GM10266 (cell line): Measurements from ENCODE around the gene GALP.
"Not testable (repeated sequence)": the region's sequence is repeated elsewhere in the genome, so short reads cannot be mapped to it uniquely, and the experiment has no call there.

Source experiments
- DNase-seq: peaks from one replicate; pipeline ENCODE4 v3.0.0; 2012; ENCODE audit errors: extremely low spot score
- CTCF ChIP-seq: IDR thresholded peaks from 2 replicates; pipeline ENCODE4 v1.5.1; 2012; ENCODE audit warnings: mild to moderate bottlenecking, low read depth; ENCODE audit not compliant: control insufficient read depth, insufficient read depth; ENCODE audit errors: missing control alignments

GALP gene

GRCh38 chr19:56191115-56191514 is 15.3 kb downstream of the GALP start:
- no peak for TF ChIP-seq CTCF

DNA sequence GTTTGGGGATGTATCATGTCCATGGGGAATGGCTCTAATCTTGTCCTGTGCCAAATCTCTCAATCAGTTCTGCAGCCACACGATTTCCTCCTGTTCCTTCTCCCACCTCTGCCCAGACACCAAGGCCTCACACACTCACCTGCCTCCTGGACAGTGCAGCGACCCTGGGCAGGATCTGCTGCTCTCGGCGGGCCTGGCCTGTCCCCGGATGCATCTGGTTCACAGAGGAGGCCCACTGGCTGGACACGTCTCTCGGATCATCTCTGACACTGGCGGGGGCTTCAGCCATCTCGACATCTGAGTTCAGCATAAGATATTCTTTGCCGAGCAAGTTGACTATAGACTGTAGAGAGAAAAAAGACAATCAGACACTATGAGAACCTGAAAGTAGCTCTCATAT is 15.9 kb downstream of the GALP start:
- no peak for TF ChIP-seq CTCF

More at GRCh38 chr19:56191115-56191514, 15.3 kb downstream of the GALP start:
- DNase-seq: no peak

DNA sequence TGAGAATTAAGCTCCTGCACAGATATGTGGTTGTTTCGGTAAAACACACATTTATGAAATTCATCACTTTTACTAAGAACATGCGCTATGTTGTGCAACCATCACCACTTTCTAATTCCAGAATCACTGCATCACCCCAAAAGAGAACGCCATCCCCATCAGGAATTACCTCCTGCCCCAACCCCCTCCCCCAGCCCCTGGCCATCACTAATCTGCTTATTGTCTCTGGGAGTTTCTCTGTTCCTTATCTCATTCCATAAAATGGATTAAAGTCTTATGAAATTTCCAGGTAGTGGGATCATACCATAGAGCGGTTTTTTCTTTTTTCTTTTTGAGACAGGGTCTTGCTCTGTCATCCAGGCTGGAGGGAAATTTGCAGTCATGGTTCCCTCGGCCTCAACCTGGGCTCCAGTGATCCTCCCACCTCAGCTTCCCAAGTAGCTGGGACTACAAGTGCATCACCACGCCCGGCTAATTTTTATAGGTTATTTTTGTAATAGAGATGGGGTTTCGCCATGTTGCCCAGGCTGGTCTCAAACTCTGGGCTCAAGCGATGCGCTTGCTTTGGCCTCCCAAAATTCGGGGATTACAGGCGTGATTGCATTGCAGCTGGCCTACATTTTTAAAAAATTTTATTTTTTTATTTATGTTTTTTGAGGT is 18.3 kb downstream of the GALP start:
- no peak for TF ChIP-seq CTCF
- no peak for DNase-seq

More for the DNA sequence above, 15.9 kb downstream of the GALP start:
- DNase-seq: no peak

DNA sequence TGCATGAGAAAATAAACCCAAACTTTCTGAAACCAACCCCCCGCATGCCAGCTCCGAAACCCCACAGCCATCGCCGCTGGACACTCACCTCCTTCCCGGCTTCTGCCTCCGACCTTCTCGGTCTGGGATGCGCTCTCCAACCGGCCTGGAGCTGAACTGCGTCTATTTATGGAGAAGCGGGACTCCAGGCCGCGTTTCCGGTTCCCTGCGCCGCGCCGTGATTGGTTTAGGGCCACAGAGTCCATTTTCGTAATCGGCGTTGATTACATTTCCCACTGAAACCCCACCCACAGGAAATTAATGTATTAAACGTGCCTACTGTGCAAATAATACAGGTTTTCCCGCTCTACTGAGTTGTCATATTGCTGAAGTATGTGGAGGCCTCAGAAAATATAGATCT is 21.8 kb downstream of the GALP start, which contains the start of gene ZSCAN5B:
ZSCAN5B (minus strand) TSS at position 138 of the 400 bp plus-strand sequence. CDS start 4,731 bp downstream, outside the sequence.
- DNase-seq: not testable (repeated sequence)

DNA sequence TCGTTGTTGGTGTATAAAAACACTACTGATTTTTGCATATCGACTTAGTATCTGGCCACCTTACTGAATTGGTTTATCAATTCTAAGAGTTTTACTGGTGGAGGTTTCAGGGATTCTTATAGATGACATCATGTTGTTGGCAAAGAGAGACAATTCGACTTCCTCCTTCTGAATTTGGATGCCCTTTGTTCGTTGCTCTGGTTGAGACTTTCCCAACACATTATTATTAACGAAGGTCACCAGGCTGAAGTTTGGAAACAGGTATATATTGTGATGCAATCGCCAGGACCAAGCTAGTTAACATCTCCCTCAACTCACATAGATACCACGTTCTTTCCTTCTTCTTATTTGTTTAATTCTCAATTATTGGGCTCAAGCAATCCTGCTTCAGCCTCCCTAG is 23.9 kb downstream of the GALP start:
- no peak for TF ChIP-seq CTCF
- DNase-seq: no peak

DNA sequence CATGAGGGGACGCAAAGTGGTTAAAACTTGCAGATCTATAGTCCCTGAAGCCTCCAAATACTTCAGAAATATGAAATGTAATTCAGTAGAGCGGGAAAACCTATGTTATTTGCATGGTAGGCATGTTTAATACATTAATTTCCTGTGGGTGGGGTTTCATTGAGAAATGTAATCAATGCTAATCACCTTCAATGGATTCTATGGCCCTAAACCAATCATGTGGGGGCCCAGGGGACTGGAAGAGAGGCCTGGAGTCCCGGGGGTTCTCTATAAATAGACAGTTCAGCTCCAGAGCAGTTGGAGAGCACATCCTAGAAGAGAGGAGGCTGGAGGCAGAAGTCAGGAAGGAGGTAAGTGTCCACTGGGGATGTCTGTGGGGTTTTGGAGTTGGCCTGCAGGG is 26.2 kb downstream of the GALP start, which contains the start of gene ZSCAN5C:
ZSCAN5C (plus strand) TSS at position 301 of the 400 bp plus-strand sequence. CDS start 3,641 bp downstream, outside the sequence.
- no peak for DNase-seq
- TF ChIP-seq CTCF: no peak

DNA sequence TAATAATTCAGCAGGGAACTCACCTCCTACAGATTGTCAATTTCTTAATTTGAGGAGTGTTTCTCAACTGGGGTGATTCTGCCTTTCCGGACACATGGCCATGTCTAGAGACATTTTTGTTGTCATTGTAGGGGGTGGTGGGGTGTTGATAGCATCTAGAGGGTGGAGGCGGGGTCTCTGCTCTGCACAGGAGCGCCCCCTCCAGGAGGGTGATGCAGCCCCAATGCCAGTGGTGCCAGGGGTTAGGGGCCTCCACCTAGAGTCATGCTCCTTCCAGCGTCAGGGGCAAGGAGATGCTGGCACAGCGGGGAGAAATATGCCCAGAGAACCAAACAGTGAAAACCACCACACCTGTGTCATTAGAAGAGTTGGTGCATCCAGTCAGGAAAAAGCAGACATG is 31.8 kb downstream of the GALP start:
- DNase-seq: not testable (repeated sequence)

- no peak for DNase-seq
- no peak for TF ChIP-seq CTCF
Measured at GRCh38 chr19:56209091-56209490, 33.3 kb downstream of the GALP start.

GRCh38 chr19:56210036-56210435 is 34.2 kb downstream of the GALP start:
- DNase-seq: not testable (repeated sequence)
